KBM-7 (cell line): ENCODE results near the gene KDM2B.

ENCODE experiments used
- DNase-seq: peaks from one replicate; pipeline ENCODE4 v3.0.0-alpha.2; 2015
- in situ Hi-C: fragments of 300-500 bp; cut with MboI; formaldehyde crosslinking; loops from 2 replicates; pipeline ENCODE4 v1.14.3; 2020; ENCODE audit warnings: low sequenced_read_pairs, low pct_unique_long_range_greater_than_20kb, mixed read lengths

Gene KDM2B

DNA sequence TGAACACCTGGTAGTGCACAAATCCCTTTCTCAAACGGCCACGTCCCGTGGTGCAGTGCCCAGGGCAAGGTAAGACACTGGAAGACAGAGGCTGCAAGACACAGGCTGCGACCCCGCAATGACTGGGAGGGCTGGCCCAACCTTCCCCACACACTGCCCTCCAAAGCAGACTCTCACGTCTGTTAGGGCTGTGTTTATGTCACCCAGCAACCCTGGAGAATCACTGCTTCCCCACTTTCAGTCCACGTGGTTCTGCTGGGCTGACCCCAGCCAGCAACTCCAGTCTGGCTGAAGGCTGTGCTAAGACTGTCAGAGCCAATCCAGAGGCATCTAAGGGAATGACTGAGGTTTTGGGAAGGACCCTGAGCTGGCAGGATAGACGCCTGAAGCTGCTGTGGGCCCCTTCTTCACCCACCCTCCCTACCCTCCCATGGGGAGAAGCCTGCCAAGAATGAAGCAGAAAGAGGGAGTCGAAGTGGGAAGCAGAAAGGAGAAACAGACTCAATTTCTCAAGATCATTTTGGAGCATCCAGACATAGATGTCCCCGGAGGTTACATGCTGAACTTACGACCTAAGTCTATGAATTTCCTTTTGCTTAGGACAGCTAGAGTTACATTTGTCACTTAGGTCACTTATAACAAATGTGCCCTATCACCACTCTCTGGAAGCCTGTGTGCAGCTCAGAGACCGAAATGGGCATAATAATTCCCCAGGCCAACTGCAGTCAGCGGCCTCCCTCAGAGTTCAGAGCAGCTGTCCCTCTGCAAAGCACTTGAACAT is 11.7 kb downstream of the KDM2B start:
- no peak for DNase-seq
- in situ Hi-C loops, result no loop called here

DNA sequence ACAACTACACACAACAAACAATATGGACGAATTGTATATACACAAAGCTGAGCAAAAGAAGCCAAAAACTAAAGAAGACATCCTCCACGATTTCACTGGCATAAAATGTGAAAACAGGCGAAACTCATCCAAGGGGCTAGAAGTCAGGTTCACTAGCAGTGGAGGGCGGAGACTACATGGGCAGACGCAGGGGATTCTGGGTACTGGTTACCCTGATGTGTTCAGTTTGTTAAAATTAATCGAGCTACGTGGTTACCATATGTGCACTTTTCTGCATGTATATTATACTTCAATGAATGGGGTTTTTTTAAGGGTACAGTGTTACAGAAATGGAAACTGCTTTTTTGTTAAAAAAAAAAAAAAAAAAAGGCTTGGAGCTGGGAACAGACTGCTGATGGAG is 12.3 kb downstream of the KDM2B start:
- no peak for DNase-seq
- in situ Hi-C loops, result no loop called here

- in situ Hi-C loops, result no loop called here
- no peak for DNase-seq
Observed at GRCh38 chr12:121565076-121565475, 15.7 kb downstream of the KDM2B start.

- in situ Hi-C loops, result no loop called here
- DNase-seq, result no peak
Observed at GRCh38 chr12:121562488-121562887, 18.3 kb downstream of the KDM2B start.

DNA sequence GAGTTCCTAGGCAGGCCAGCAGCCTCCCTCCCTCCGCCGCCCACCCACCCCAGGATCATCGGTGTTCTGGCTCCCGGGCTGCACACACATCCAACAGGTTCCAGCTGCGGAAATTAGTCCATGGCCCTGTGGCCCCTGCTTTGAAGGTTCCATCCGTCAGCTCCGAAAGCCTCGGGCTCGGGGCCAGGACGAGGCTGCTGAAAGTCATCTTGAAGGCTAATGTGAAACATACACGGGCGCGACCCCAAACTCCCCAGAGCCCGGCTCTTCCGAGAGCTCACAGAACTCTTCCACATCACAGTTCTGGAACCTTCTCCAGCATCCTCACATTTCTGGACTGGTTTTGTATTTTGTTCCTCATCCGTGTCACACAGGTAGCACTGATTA is 19.8 kb downstream of the KDM2B start:
- in situ Hi-C loops, result no loop called here

GRCh38 chr12:121560392-121561008 is 20.3 kb downstream of the KDM2B start:
- no peak for DNase-seq
- in situ Hi-C loops, result no loop called here

More for the DNA sequence above, 19.8 kb downstream of the KDM2B start:
- no peak for DNase-seq

GRCh38 chr12:121558956-121559355 is 21.9 kb downstream of the KDM2B start:
- no peak for DNase-seq

DNA sequence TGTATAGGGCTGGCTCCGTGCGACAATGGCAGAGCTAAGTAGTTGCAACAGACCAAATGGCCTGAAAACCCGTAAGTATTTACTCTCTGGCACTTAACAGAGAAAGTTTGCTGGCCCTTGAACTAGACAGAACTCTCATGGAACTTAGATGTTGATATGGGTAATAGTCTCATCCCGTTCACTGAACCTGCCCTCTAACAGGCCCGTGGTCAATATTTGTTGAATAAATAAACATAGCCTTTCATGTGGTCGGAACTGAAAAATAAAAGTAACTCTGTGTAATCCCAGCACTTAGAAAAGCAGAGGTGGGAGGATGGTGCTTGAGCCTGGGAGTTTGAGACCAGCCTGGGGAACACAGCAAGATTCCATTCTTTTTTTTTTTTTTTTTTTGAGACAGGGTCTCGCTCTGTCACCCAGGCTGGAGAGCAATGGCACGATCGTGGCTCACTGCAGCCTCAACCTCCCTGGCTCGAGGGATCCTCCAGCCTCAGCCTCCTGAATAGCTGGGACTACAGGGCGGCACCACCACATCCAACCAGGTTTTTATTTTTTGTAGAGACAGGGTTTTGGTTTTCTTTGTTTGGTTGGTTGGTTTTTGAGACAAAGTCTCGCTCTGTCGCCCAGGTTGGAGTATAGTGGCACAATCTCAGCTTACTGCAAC is 29.7 kb downstream of the KDM2B start:
- no peak for DNase-seq
- in situ Hi-C loops, result no loop called here

More at GRCh38 chr12:121558956-121559355, 21.9 kb downstream of the KDM2B start:
- in situ Hi-C loops, result no loop called here

DNA sequence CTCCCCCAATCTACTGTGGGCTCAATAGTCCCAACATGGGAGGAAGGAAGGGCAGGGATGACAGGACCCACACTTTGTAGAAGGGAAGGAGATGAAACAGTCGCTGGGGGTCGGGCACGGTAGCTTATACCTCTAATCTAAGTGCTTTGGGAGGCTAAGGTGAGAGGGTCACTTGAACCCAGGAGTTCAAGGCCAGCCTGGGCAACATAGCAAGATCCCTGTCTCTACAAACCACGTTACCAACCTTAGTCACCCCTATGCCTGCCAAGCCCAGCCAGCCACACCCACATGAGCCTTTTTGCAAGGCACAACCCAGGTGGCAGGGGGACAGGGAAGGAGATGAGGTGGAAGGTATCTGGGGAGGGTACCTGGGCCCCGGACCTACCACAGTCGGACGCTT is 31.7 kb downstream of the KDM2B start:
- DNase-seq, result no peak
- in situ Hi-C loops, result no loop called here

DNA sequence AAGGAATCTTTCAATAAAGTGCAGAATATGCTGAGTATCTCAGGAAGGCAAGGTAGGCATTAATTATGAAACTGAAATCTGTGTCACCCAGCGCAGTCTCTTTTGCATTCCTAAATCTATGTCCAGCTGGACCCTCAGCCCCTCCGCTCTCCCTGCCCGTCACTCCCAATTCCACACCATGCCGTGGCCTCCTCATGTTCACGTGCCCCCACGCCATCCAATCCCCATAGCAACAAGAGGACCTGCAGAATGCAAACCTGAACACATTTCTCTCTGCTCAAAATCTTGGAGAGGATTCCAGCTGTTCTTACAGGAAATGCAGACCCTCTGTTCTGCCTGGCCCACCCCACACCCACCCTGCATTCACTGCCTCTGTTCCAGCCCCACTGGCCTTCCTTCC is 35.3 kb downstream of the KDM2B start:
- DNase-seq, result no peak
- in situ Hi-C loops, result no loop called here

- in situ Hi-C loops, result no loop called here
- DNase-seq, result no peak
Observed at GRCh38 chr12:121543786-121544185, 37.0 kb downstream of the KDM2B start.

DNA sequence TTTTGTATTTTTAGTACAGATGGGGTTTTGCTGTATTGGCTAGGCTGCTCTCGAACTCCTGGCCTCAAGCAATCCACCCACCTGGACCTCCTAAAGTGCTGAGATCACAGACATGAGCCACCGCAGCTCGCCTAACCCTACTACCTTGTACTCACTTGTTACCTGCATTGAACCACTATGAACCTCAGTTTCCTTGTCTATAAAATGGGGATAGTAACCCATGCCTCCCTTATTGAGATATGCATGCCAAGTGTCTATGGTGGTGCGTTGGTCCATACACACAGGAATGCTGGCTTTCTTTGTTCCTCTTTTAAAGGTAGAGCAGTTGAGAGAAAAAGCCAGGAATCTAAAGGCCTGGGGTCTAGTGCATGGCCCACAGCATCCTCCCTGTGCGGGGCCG is 40.9 kb downstream of the KDM2B start:
- in situ Hi-C loops, result no loop called here
- DNase-seq, result no peak

- DNase-seq, result no peak
- in situ Hi-C loops, result no loop called here
Observed at GRCh38 chr12:121538699-121539061, 42.1 kb downstream of the KDM2B start.

DNA sequence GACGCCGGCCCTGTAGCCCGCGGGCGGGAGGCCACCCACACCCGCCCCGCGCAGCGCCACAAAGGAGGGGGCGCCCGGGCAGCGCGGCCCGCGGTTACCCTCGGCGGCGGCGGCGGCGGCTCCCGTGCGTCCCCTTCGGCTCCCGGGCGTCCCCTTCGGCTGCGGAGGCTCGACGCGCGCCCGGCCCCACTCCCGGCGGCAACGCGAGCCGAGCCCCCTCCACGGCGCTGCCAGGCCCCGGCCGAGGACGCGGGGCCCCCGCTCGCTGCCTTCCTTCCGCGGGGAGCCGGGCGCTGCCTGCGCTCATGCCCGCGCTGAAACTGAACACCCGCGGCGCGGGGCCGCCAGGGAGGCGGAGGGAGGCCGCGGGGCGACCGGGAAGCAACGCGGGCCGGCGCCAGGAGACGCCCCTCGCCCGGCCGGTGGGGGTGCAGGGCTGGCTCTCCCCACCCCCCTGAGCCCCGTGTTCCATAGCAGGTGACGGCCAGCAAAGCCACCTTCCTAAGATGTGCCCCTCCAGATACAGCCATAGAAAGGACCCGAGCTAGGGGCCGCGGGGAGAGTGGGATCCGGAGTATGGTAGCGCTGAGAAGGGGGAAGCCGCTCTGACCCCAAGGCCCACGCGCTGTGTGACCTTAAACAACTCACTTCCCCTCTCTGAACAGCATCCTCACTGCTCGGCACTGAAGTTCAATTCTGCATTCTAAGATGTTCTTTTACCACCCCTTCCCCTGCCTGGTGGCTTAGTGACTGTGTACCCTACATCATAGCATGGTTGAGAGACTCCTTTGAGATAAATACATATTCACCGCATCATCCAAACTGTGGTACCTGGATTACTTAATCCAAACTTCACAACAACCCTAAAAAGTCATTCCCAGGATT is 42.8 kb downstream of the KDM2B start:
- peak; percentile 25 for DNase-seq
- in situ Hi-C loops, result no loop called here

DNA sequence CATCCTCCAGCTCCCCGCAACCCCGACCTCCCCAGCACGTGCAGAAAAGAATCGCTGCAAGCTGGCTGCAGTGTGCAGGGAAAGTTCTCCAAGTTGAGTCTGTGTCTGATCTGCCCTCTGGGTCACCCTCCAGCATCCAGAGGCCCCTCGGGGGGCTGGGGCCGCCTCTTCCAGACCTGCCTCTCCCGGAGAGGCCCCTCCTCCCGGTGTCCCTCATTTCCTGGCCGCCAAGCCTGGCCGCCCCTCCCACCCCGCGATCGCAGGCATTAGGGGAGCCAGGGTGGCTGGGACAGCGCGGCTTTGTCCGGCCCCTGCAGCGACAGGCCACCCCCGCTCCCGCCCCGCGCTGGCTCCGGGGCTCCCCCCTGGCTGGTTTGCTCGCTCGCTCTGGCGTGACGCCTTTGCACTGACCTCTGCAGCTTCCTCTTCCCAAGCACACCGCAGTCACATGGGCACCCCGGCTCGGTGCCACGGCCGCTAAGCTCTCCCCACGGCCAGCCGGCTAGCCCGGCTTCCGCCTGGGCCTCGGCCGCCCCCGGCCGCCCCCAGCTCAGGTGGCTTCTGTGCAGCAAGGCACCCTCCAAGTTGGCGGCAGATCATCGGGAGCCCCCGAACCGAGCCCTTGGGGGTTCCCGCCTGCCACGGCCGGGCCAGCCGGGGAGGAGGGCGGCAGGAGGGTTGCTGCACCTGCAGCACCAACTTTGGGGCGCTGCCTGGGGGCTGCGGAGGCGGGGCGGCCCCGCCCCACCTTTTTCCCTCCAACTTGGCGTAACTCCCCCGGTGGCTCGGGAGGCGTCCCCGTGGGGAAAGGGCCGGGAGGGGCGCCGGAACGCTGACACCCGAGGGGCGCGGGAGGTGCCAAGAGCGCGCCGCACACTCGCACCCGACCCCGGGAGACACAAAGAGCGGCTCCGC is 43.7 kb downstream of the KDM2B start:
- in situ Hi-C loops, result no loop called here

DNA sequence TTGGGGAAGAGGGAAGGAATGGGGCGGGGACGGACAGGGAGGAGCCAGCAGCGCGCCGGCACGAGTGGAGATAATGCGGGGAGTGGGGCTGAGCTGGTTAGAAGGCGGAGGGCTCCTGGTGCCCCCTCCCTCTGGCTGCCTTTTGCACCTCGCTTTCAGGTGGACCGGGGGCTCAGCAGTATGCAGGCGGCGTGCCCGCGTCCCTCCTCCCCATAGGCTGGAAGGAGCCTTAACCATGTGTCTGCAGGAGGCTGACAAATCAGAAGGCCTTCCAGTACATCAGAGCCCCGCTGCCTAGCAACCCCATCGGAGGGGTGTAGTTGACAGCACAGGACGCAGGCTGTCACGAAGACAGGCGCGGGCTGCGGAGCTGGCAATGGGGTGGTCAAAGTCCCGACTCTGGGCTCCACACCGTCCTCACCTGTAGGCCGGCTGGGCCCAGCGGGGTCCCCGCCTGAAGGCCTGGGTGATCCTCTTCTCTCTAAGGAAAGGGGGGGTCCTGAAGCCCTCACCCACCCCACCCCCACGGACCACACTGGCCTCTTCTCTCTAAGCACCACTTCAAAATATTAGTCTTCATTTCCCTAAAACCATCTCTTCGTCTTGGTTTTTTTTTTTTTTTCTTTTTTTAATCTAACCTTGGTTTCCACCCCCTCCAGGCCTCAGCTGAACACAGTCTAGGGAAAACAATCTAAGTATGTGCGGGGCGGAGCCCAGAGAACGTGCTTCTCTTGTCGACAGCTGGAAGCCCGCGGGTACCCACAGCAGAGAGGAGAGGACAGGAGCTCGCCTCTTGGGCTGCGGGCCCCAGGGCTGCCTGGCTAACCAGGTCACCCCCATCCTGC is 44.5 kb downstream of the KDM2B start:
- in situ Hi-C loops, result no loop called here
- DNase-seq, result peak; percentile 67

More for the DNA sequence above, 43.7 kb downstream of the KDM2B start:
- DNase-seq, result peak; percentile 81

- in situ Hi-C loops, result no loop called here
- DNase-seq, result no peak
Observed at GRCh38 chr12:121535150-121536053, 45.4 kb downstream of the KDM2B start.
